H1 (cell line): ENCODE data around the gene GATB.

Source experiments
- BRCA1 ChIP-seq: IDR thresholded peaks from 2 replicates; pipeline ENCODE4 v1.6.1; 2012; ENCODE audit warnings: low read depth, low read length, improper control_type of control experiment
- CHD2 ChIP-seq: IDR thresholded peaks from 2 replicates; pipeline ENCODE4 v1.6.1; 2012; ENCODE audit warnings: low read length, improper control_type of control experiment
- EZH2 ChIP-seq: fragments of 200-600 bp; sonication (generic); IDR thresholded peaks from 2 replicates; pipeline ENCODE4 v1.7.1; 2012; ENCODE audit warnings: low read depth, mild to moderate bottlenecking, moderate library complexity, low read length, inconsistent platforms; ENCODE audit not compliant: severe bottlenecking
- JUND ChIP-seq: IDR thresholded peaks from 2 replicates; pipeline ENCODE4 v1.6.1; 2011; ENCODE audit warnings: mild to moderate bottlenecking, improper control_type of control experiment, low read length
- MAFK ChIP-seq: IDR thresholded peaks from 2 replicates; pipeline ENCODE4 v1.6.1; 2012; ENCODE audit warnings: low read depth, mild to moderate bottlenecking, improper control_type of control experiment, low read length
- POLR2A ChIP-seq, 2 experiments: IDR thresholded peaks; 1 replicate in 1 of 2; 2 replicates in 1 of 2; pipeline ENCODE4 v1.6.1; 2011; ENCODE audit warnings: low read depth in 2 of 2, low read length in 2 of 2, mild to moderate bottlenecking in 2 of 2; ENCODE audit errors: control extremely low read depth in 1 of 2
- RXRA ChIP-seq: IDR thresholded peaks from 2 replicates; pipeline ENCODE4 v1.6.1; 2011; ENCODE audit warnings: low read depth, mild to moderate bottlenecking, low read length, moderate library complexity; ENCODE audit not compliant: insufficient read depth
- TF ChIP-seq, protein P1 (sequence below), 3 experiments: IDR thresholded peaks; 1 replicate in 2 of 3; 2 replicates in 1 of 3; pipeline versions ENCODE4 v1.5.1 to v1.6.1; 2011; ENCODE audit warnings: low read length in 3 of 3, mild to moderate bottlenecking in 3 of 3, inconsistent platforms in 2 of 3, low read depth in 1 of 3, moderate library complexity in 1 of 3; ENCODE audit not compliant: insufficient read depth in 1 of 3; ENCODE audit errors: control extremely low read depth in 1 of 3
- TF ChIP-seq, protein P2 (sequence below): IDR thresholded peaks from 2 replicates; pipeline ENCODE4 v1.6.1; 2012; ENCODE audit warnings: inconsistent platforms

GRCh38 chr4:151736361-151736760, 24.4 kb downstream of the GATB start:
- TF ChIP-seq, protein P1, sequence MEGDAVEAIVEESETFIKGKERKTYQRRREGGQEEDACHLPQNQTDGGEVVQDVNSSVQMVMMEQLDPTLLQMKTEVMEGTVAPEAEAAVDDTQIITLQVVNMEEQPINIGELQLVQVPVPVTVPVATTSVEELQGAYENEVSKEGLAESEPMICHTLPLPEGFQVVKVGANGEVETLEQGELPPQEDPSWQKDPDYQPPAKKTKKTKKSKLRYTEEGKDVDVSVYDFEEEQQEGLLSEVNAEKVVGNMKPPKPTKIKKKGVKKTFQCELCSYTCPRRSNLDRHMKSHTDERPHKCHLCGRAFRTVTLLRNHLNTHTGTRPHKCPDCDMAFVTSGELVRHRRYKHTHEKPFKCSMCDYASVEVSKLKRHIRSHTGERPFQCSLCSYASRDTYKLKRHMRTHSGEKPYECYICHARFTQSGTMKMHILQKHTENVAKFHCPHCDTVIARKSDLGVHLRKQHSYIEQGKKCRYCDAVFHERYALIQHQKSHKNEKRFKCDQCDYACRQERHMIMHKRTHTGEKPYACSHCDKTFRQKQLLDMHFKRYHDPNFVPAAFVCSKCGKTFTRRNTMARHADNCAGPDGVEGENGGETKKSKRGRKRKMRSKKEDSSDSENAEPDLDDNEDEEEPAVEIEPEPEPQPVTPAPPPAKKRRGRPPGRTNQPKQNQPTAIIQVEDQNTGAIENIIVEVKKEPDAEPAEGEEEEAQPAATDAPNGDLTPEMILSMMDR (IDR thresholded peaks at IDR 0.05; ENCODE audit: control extremely low read depth in 1 of 3, insufficient read depth in 1 of 3, low read depth in 1 of 3, low read length in 3 of 3): no peak
- TF ChIP-seq EZH2: no peak
- TF ChIP-seq MAFK: no peak
- no peak for TF ChIP-seq JUND
- TF ChIP-seq CHD2: no peak
- no peak for TF ChIP-seq BRCA1
- TF ChIP-seq RXRA: no peak
- TF ChIP-seq POLR2A (IDR thresholded peaks at IDR 0.05; ENCODE audit: control extremely low read depth in 1 of 2, low read depth in 2 of 2, low read length in 2 of 2): no peak
- TF ChIP-seq, protein P2, sequence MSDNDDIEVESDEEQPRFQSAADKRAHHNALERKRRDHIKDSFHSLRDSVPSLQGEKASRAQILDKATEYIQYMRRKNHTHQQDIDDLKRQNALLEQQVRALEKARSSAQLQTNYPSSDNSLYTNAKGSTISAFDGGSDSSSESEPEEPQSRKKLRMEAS: no peak
